ENCODE data around the gene KIF5A.

- TF ChIP-seq POLR2A (IDR thresholded peaks at IDR 0.05) = no peak
- TF ChIP-seq CTCF (IDR thresholded peaks at IDR 0.05) = no peak
Measured at GRCh38 chr12:57600395-57600794, 50.6 kb downstream of the KIF5A start.

Data from Peyer's patch (tissue), 4 donors.